Fibroblast of skin of right biceps (primary cell): Measurements from ENCODE around the gene ARPC4.
"Not testable (repeated sequence)": the region's sequence is repeated elsewhere in the genome, so short reads cannot be mapped to it uniquely, and the experiment has no call there.

Experiments
- DNase-seq: peaks from one replicate; pipeline ENCODE4 v3.0.0-alpha.2; 2013

Gene ARPC4

GRCh38 chr3:9770276-9770812 is 22.5 kb upstream of the ARPC4 start:
- no peak for DNase-seq

- DNase-seq, result not testable (repeated sequence)
Observed at GRCh38 chr3:9771007-9771406, 21.9 kb upstream of the ARPC4 start.

DNA sequence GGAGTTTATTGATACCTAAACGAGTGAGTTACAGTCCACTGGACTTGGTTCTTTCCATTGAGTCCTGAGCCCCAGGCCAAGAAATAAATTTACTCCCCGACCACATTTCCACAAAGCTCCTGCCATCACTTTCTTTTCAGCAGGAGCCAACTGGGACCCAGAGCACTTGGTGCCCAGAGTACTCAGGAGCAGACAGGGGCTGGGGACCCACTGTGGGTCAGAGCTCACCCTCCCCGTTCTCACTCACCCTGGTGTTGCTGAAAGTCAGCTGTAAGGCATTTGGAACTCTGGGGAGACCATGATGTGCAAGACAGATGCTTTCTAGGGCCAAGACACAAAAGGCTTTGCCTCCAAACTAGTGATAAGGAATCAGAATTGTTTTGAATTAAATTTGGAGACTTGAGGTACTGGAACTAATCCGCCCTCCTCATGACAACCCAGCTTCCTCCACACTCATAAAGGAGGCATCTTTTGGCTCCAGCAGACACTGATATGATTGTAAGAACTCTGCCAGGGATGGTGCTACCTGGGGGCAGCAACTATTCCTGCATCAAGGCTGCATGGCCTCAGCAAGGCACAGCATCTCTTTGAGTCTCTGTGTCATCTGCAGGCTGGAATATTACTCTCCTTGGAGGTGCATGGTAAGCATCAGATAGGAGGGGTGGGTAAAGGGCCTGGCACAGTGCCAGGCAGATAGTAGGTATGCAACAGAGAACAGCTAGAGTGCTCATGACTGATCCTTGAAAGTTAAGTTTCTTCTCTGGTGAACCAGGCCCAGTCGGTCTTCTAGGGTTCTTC is 15.8 kb upstream of the ARPC4 start:
- DNase-seq, result no peak

GRCh38 chr3:9777694-9778021 is 15.2 kb upstream of the ARPC4 start:
- no peak for DNase-seq

DNA sequence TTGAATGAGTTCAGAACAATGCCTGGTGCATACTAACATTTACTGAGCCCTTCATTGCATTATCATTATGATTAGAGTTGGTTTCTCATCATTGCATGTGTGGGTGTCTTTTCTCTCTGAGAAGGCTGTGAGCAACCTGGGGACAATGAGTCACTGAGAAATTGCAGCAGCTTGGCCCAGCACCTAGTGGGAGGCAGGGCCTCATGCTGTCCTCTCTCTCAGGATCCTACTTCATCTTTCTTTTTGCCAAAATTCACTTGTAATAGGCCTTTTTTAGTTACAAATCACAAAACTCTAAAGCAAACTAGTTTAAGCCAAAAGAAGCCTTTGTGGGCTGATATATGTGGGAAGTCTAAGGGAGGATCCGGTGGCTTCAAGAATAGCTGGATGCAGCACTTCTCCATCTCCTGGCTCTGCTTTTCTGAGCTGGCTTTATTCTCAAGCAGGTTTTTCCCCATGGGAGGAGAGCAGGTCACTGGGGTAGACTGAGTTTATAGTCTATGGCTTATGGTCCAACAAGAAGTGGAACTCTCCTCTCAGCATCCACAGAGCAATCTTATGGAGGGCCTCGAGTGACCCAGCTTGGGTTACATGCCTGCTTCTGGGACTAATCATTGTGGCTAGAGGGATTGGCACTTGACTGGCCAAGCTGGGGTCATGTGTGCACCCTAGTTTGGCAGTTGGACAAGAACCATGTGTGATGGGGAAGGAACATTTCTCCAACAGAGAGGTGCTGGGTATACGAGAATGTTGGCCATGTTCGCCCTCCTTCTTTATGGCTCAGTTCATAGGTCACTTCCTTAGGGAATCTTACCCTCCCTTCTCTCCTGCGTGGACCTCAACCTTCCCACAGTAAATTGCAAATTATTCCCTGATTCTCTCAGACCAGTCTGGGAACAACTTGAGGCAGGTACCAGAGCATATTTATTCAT is 14.5 kb upstream of the ARPC4 start:
- peak; percentile 70 for DNase-seq

GRCh38 chr3:9779075-9779593 is 13.7 kb upstream of the ARPC4 start:
- DNase-seq, result no peak

- no peak for DNase-seq
Observed at GRCh38 chr3:9779721-9780457, 13.0 kb upstream of the ARPC4 start.

DNA sequence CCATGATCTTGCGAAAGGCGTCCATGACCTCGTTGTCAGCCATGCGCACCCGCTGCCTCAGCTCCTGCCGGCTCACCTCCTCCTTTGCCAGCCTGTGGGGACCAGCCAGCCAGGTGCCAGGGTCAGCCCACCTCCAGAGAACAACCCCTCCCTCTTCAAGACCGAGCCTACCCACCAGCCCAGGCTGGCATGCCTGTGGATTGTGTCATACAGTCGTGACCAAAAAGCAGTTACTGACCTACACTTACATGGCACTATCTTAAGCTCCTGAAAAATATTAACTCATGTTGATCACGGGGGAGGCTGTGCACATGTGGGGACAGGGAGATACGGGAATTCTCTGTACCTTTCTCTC is 12.4 kb upstream of the ARPC4 start:
- no peak for DNase-seq

GRCh38 chr3:9780910-9781309 is 12.0 kb upstream of the ARPC4 start:
- no peak for DNase-seq

- no peak for DNase-seq
Observed at GRCh38 chr3:9781551-9781950, 11.3 kb upstream of the ARPC4 start.

DNA sequence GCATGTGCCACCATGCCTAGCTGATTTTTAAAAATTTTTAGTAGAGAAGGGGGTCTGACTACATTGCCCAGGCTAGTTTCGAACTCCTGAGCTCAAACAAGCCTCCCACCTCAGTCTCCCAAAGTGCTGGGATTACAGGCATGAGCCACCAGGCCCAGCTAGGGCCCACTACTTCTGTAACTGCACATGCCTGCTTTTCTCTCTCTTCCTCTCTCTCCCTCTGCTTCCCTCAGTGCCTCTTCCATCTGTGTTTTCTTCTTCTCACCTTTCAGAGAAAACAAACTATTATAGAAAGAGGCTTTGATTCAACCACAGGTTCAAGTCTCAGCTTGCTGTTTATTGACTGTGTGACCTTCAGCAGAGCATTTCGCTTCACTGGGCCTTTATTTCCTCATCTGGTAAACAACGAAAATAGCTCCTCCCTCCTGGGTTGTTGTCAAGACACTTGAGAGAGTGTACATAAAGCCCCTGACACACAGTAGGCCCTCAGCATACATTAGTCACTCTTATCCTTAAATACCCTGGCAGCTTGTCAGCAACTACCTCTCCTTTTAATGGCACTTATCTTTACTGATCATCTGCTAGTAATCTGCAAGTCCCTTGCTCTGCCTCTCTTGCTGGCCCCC is 10.8 kb upstream of the ARPC4 start:
- no peak for DNase-seq

GRCh38 chr3:9782770-9783169 is 10.1 kb upstream of the ARPC4 start:
- no peak for DNase-seq

GRCh38 chr3:9783954-9784353 is 8.9 kb upstream of the ARPC4 start:
- no peak for DNase-seq

DNA sequence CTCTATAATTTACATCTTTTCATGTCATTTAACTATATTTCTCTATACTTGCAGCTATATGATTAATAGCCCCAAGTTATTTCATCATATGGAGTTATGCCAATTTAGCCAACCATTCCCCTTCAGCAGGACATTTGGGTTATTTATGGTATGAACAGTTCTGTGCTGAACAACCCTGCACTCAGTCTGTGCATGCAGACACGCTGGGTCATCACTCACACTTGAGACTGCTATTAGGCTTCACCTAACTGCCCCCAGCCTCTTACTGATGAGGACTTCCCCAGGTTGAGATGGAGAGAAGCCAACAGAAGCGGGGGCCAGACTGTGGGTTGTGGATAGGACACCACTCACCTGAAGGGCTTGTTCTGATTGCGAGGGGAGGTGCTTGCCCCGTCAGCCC is 7.9 kb upstream of the ARPC4 start:
- peak; percentile 43 for DNase-seq

- no peak for DNase-seq
Observed at GRCh38 chr3:9785602-9786001, 7.3 kb upstream of the ARPC4 start.

DNA sequence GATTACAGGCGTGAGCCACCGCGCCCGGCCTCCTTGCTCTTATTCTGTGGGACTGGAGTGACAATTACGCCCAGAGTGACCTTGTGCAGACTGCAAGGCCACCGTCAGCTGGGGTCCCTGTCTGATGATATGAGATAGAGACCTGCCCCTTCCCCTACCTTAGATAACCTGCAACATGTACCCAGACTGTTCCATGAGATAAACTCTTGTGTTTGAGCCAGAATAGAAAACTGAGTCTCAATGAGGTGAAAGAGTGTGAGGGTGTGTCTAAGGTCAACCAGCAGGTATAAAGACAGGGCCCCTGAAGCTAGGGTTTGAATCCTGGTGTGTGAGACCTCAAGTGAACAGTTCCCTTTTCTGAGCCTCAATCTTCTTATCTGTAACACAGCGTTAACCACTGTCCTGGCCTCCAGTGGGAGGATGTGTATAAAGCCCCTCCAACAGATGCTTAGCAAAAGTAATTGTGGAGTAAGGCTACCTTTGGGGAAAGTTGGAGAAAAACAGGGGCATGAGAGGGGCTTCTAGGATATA is 6.6 kb upstream of the ARPC4 start:
- no peak for DNase-seq

GRCh38 chr3:9786825-9787669 is 5.8 kb upstream of the ARPC4 start:
- DNase-seq, result no peak

DNA sequence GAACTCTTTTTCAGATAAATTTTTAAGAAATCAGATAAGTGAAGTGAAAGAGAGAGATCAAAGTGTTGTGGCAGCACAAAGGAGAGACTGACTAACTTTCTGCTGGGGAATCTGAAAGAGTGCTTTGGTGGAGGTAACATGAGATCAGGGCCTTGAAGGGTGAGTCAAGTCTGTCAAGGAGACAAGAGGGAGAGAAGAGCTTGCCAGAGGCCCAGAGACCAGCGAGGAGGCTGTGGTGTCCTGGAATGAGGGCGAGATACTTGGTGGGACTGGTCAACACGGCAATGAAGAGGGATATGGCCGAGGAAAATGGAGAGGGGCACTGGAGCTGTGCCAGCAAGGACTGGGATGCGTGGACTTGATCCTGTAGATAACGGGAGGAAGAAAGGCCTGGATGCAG is 5.2 kb upstream of the ARPC4 start:
- DNase-seq, result no peak

- no peak for DNase-seq
Observed at GRCh38 chr3:9791127-9791526, 1.8 kb upstream of the ARPC4 start.

- no peak for DNase-seq
Observed at GRCh38 chr3:9791790-9792404, 985 bp upstream of the ARPC4 start.
